Adrenal gland (tissue), 12 donors: ENCODE results near the gene USP1. TPM values are rescaled to one million over a fixed set of nuclear protein-coding genes. Genes with fewer than 3 reads are reported as not detected.

Experiments used
- DNase-seq, 7 donors: peaks; one replicate each; pipeline ENCODE4 v3.0.0-alpha.2; 2019 to 2020
- H3K27ac ChIP-seq, 5 donors: fragments of 200-600 bp; sonication (generic) in 4 of 5; 1 replicate in 3 of 5; 2 replicates in 2 of 5; pipeline versions ENCODE4 v1.5.1 to v1.8.0; 2016 to 2020; ENCODE audit warnings: mild to moderate bottlenecking in 1 of 5
- H3K27me3 ChIP-seq: fragments of 200-600 bp; 2 replicates; pipeline ENCODE4 v1.8.0; 2021
- H3K36me3 ChIP-seq, 2 donors: fragments of 200-600 bp; replicated peaks in 1 of 2; 1 replicate in 1 of 2; 2 replicates in 1 of 2; pipeline versions ENCODE4 v1.5.1 to v1.8.0; 2018 to 2022
- H3K4me1 ChIP-seq, 2 donors: fragments of 200-600 bp; replicated peaks in 1 of 2; 1 replicate in 1 of 2; 2 replicates in 1 of 2; pipeline versions ENCODE4 v1.5.1 to v1.8.0; 2018 to 2021
- H3K4me3 ChIP-seq, 4 donors: fragments of 200-600 bp; sonication (generic) in 3 of 4; one replicate each; pipeline ENCODE4 v1.5.1; 2016 to 2018
- H3K9me3 ChIP-seq, 3 donors: fragments of 200-600 bp; sonication (generic) in 1 of 3; replicated peaks in 1 of 3; 1 replicate in 2 of 3; 2 replicates in 1 of 3; pipeline versions ENCODE4 v1.5.1 to v1.8.0; 2016 to 2021
- POLR2A ChIP-seq, 2 donors: fragments of 450-650 bp; IDR thresholded peaks; one replicate each; pipeline ENCODE4 v1.6.1; 2017; ENCODE audit warnings: antibody characterized with exemption in 2 of 2, mild to moderate bottlenecking in 2 of 2, moderate library complexity in 1 of 2
- WGBS, 4 donors: extraction: QIAGEN DNeasy Blood & Tissue Kit in 2 of 4; methylation state at CpG; one replicate each; pipeline versions ENCODE4 v1.1.5 to v1.1.7; 2013 to 2017; 5-methylcytosine and 5-hydroxymethylcytosine counted together
- intact Hi-C, 2 donors: fragments of 100-400 bp; cut with DNase I; formaldehyde crosslinking; loops; one replicate each; pipeline versions ENCODE4 v1.14.1 to v1.15.0; 2022 to 2023
- polyA plus RNA-seq, 3 donors: library from polyadenylated mRNA; stranded (reverse); fragments of 200-250 nt in 2 of 3; fragments of 350-450 nt in 1 of 3; fragmentation: Illumina TruSeq in 1 of 3; extraction: RNeasy Lipid Tissue Mini Kit (QIAGEN cat#74804) in 1 of 3; gene quantifications; one replicate each; pipeline ENCODE4 v1.2.3, GENCODE V29; 2013 to 2014
- total RNA-seq, 9 donors: library from RNA; depleted of rRNA in 4 of 9; stranded (reverse); fragments of >200 nt in 4 of 9; fragments of 120-200 nt in 1 of 9; fragmentation: NEBNext Ultra II Directional in 1 of 9; extraction: Animal tissue kit (Norgen Biotek cat#: 25700) in 1 of 9; gene quantifications; one replicate each; pipeline versions ENCODE4 v1.1.0 to v1.2.4, GENCODE V29; 2013 to 2023
- TF ChIP-seq, protein P1 (sequence below), 6 experiments: fragments of 450-650 bp in 4 of 6; fragments of 200-600 bp in 2 of 6; sonication (generic) in 1 of 6; IDR thresholded peaks; 1 replicate in 5 of 6; 2 replicates in 1 of 6; pipeline versions ENCODE4 v1.5.1 to v1.8.0; 2016 to 2021; ENCODE audit warnings: antibody characterized with exemption in 6 of 6, mild to moderate bottlenecking in 2 of 6, moderate library complexity in 1 of 6
- donor health status: healthy with polysubstance abuse.
- donor health status: Bipolar disorder and iron deficiency.
- donor health status: DM: yes; HTN: yes; CAD: no.
- donor health status: DM: no; HTN: no; CAD: no.
- donor health status: DM: no; HTN: no; CAD: no.
- donor health status: DM: yes; HTN: yes; CAD: no.

USP1 gene
- total and polyA plus RNA-seq, 12 donors, result 4.1 to 26.1 (median 17.0) TPM

DNA sequence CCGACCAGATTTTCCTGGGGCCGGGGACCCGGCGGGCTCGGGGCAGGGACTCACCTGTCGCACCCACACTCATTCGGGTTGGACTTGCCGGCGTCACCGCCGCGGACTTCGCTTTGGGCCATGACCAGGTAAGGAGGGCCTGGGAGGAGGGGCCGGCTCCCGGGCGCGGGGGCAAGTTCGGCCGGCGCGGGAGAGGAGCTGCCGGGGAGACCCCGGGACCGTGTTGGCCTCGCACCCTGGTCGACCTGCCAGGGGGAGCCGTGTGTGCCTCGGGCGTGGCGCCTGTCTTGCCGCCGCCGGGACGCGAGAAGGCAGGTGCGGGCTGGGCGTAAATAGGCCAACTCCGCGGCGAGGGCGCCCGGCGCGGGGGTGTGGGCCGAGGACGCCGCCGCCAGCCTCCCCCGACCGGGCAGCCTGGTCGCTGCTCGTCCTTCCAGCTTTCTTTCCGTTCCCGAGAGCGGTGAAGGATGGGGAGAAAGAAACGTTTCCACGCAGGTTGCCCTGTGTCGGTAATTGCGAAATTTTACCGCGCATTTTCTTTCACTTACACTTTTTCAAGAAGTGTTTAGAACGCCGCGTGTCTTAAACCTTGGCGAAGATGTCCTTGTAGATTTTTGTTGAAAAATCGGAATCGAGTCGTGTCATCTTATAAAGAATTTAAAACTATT lies 558 bp downstream of the USP1 start:
- TF ChIP-seq POLR2A (IDR thresholded peaks at IDR 0.05), result no peak
- TF ChIP-seq, protein P1, sequence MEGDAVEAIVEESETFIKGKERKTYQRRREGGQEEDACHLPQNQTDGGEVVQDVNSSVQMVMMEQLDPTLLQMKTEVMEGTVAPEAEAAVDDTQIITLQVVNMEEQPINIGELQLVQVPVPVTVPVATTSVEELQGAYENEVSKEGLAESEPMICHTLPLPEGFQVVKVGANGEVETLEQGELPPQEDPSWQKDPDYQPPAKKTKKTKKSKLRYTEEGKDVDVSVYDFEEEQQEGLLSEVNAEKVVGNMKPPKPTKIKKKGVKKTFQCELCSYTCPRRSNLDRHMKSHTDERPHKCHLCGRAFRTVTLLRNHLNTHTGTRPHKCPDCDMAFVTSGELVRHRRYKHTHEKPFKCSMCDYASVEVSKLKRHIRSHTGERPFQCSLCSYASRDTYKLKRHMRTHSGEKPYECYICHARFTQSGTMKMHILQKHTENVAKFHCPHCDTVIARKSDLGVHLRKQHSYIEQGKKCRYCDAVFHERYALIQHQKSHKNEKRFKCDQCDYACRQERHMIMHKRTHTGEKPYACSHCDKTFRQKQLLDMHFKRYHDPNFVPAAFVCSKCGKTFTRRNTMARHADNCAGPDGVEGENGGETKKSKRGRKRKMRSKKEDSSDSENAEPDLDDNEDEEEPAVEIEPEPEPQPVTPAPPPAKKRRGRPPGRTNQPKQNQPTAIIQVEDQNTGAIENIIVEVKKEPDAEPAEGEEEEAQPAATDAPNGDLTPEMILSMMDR (IDR thresholded peaks at IDR 0.05), result no peak
- DNase-seq, result peak in 2 of 7 donors; percentile 57 to 65

DNA sequence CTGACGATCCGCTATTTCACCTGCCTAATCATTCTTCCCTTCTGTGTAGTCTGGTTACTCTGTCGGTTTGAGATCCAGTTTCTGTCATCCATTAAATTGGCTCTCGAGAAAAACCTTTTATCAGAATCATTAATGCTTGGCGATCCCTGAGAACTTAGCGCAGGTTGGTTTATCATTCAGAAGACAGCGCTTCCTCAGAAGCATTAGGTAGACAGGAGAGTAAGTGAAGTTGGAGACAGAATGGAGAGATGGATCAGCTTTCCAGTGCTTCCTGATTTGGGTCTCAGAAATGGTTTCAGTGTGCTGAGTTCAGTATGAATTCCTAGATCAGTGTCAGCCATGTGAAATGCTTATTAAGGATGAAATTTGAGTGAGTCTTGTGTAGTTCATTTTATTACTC lies 1.3 kb downstream of the USP1 start:
- peaks cover 9 to 40% of the 10 kb centered on the region in 2 donors for H3K4me1 ChIP-seq
- H3K36me3 ChIP-seq, result peaks cover 0 to 16% of the 10 kb centered on the region in 2 donors
- no peaks in the 10 kb centered on the region for H3K27me3 ChIP-seq
- peak overlapping the region in 1 of 5 donors; percentile 99 for H3K27ac ChIP-seq
- TF ChIP-seq, protein P1 (IDR thresholded peaks at IDR 0.05), result no peak
- no peak for TF ChIP-seq POLR2A (IDR thresholded peaks at IDR 0.05)
- intact Hi-C loops, result no loop called here
- peak overlapping the region in 3 of 4 donors; percentile 64 to 97 (median 96) for H3K4me3 ChIP-seq
- H3K9me3 ChIP-seq, result no peaks in the 10 kb centered on the region
- WGBS, 4 donors, result 2 to 4% (median 2%) methylated on average over 7 of the region's 7 CpGs
- no peak for DNase-seq

More for the DNA sequence above, 558 bp downstream of the USP1 start:
- Histone ChIP-seq H3K36me3 (peaks cover 0 to 10% of the 10 kb centered on the region in 2 donors), H3K4me3 (peak overlapping the region; percentile 64 to 97 (median 90)), H3K27ac (peak overlapping the region; percentile 80 to 99 (median 95)), H3K4me1 (peaks cover 9 to 40% of the 10 kb centered on the region in 2 donors), H3K9me3 (no peaks in the 10 kb centered on the region), H3K27me3 (no peaks in the 10 kb centered on the region)
- intact Hi-C loops, result no loop called here
- WGBS, 4 donors, result 0 to 1% (median 0%) methylated on average over 15 to 68 of the region's 68 CpGs

DNA sequence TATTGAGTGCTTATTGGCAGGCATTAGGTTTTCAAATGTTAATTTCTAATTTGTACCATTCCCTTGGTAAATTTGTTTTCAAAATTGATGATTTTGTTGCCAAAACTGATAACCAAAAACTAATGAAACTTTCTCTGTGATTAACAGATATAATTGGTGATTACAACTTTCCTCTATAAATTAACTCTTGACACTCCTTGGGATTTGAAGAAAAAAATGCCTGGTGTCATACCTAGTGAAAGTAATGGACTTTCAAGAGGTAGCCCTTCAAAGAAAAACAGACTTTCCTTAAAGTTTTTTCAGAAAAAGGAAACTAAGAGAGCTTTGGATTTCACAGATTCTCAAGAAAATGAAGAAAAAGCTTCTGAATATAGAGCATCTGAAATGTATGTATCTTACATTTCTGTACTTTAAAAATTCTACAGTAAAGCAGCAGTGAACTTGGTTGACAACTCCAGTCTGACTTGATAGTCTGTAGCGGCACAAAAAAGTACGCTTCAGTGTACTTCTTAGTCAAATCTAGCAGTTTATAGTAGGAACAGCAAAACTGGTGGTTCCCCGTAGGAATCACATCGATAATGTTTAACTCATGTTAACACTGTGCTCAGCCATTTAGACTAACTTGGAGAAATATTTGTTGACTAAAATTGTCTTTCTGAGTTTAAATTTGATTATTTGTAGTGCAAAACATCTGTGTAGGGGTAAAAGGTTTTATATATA lies 3.0 kb downstream of the USP1 start:
- intact Hi-C loops, result no loop called here
- WGBS, 4 donors, result 81 to 89% (median 84%) methylated on average over 4 of the region's 4 CpGs
- no peaks in the 10 kb centered on the region for H3K27me3 ChIP-seq
- H3K4me1 ChIP-seq, result peaks cover 9 to 40% of the 10 kb centered on the region in 2 donors
- no peak overlapping the region for H3K4me3 ChIP-seq
- H3K9me3 ChIP-seq, result no peaks in the 10 kb centered on the region
- H3K27ac ChIP-seq, result no peak overlapping the region
- no peak for TF ChIP-seq POLR2A (IDR thresholded peaks at IDR 0.05)
- TF ChIP-seq, protein P1 (IDR thresholded peaks at IDR 0.05), result no peak
- DNase-seq, result no peak
- H3K36me3 ChIP-seq, result peaks cover 0 to 19% of the 10 kb centered on the region in 2 donors

DNA sequence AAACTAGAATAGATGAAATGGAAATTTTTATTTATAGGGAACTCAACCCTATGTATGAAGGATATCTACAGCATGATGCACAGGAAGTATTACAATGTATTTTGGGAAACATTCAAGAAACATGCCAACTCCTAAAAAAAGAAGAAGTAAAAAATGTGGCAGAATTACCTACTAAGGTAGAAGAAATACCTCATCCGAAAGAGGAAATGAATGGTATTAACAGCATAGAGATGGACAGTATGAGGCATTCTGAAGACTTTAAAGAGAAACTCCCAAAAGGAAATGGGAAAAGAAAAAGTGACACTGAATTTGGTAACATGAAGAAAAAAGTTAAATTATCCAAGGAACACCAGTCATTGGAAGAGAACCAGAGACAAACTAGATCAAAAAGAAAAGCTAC lies 7.9 kb downstream of the USP1 start:
- DNase-seq, result no peak
- Histone ChIP-seq H3K9me3 (no peaks in the 10 kb centered on the region), H3K4me1 (peaks cover 0 to 16% of the 10 kb centered on the region in 2 donors), H3K27ac (no peak overlapping the region), H3K4me3 (no peak overlapping the region), H3K36me3 (peaks cover 0 to 66% of the 10 kb centered on the region in 2 donors), H3K27me3 (no peaks in the 10 kb centered on the region)
- intact Hi-C loops, result no loop called here
- 74 to 88% (median 80%) methylated on average over 1 of the region's 1 CpG for WGBS, 4 donors
- TF ChIP-seq POLR2A (IDR thresholded peaks at IDR 0.05), result no peak
- TF ChIP-seq, protein P1 (IDR thresholded peaks at IDR 0.05), result no peak
